SK-N-SH treated with all-trans-retinoic acid at 6 μM for 48 hours (cell line): ENCODE measurements around the gene LAMC1.

ENCODE experiments used
- GLIS3 ChIP-seq: fragments of 250-450 bp; sonication (Bioruptor Pico); IDR thresholded peaks from 2 replicates; pipeline ENCODE4 v1.5.0; 2020; ENCODE audit warnings: mild to moderate bottlenecking, moderate library complexity
- POU6F1 ChIP-seq: fragments of 250-450 bp; sonication (Bioruptor Pico); IDR thresholded peaks from 2 replicates; pipeline ENCODE4 v1.8.0; 2021; ENCODE audit warnings: low read depth, mild to moderate bottlenecking, moderate library complexity, borderline replicate concordance
- RARB ChIP-seq: fragments of 250-450 bp; sonication (Bioruptor Pico); IDR thresholded peaks from 2 replicates; pipeline ENCODE4 v1.8.0; 2021; ENCODE audit warnings: mild to moderate bottlenecking, moderate library complexity
- ZFP3 ChIP-seq: fragments of 250-450 bp; sonication (Bioruptor Pico); IDR thresholded peaks from 2 replicates; pipeline ENCODE4 v1.5.0; 2020; ENCODE audit warnings: mild to moderate bottlenecking, moderate library complexity
- ZFP30 ChIP-seq: fragments of 450-650 bp; formaldehyde crosslinking; IDR thresholded peaks from 2 replicates; pipeline ENCODE4 v1.5.0; 2022; ENCODE audit warnings: mild to moderate bottlenecking, moderate library complexity
- ZNF565 ChIP-seq: fragments of 450-650 bp; formaldehyde crosslinking; conservative IDR thresholded peaks from 2 replicates; pipeline ENCODE4 v1.5.0; 2020; ENCODE audit warnings: low read depth, mild to moderate bottlenecking, moderate library complexity

- no peak for TF ChIP-seq ZNF565 (CRISPR knock-in tag)
- TF ChIP-seq GLIS3: no peak
- TF ChIP-seq ZFP3 (CRISPR knock-in tag): no peak
- no peak for TF ChIP-seq ZFP30 (CRISPR knock-in tag)
- no peak for TF ChIP-seq RARB (CRISPR knock-in tag)
- no peak for TF ChIP-seq POU6F1 (CRISPR knock-in tag)
Measured at GRCh38 chr1:183165456-183165855, 142.2 kb downstream of the LAMC1 start.
